GM12892 (cell line): ENCODE results near the gene SLC2A4.

Experiments used
- POLR2A ChIP-seq: IDR thresholded peaks from 2 replicates; pipeline ENCODE4 v1.6.1; 2011; ENCODE audit warnings: low read depth, low read length, control low read depth
- POLR2AphosphoS5 ChIP-seq: IDR thresholded peaks from 2 replicates; pipeline ENCODE4 v1.6.1; 2011; ENCODE audit warnings: low read depth, low read length, control low read depth
- TAF1 ChIP-seq: IDR thresholded peaks from 2 replicates; pipeline ENCODE4 v1.6.1; 2011; ENCODE audit warnings: low read depth, mild to moderate bottlenecking, control low read depth, low read length, borderline replicate concordance

GRCh38 chr17:7289256-7290032 lies 7.9 kb downstream of the SLC2A4 start:
- TF ChIP-seq POLR2A (no peak), TAF1 (no peak), POLR2AphosphoS5 (no peak)
